ENCODE measurements around the gene BROX.

Gene BROX

GRCh38 chr1:222772996-222773379 lies 60.6 kb downstream of the BROX start:
- peak; percentile 82 for DNase-seq (ENCODE audit: low read depth)
- no peak for TF ChIP-seq CTCF (IDR thresholded peaks at IDR 0.05; ENCODE audit: insufficient read depth, low read depth, low read length, missing control alignments)
- no peak overlapping the region for H3K4me3 ChIP-seq (ENCODE audit: low read depth, low read length)

DNA sequence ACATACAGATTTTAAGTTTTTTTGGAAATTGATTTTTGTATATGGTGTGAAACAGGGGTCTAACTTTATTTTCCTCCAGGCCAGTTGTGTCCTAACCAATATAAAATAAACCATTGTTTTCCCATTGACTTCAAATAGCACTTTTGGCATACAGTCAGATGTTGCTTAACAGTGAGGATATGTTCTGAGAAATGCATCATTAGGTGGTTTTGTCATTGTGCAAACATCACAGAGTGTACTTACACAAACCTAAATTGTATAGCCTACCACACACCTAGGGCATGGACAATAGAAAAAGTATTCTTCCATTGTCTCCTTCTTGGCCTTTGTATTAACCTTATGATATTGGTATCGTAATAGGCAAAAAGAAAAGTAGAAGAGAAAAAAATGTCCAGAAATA lies 65.1 kb downstream of the BROX start:
- H3K4me3 ChIP-seq (ENCODE audit: low read depth, low read length): no peak overlapping the region
- no peak for TF ChIP-seq CTCF (IDR thresholded peaks at IDR 0.05; ENCODE audit: insufficient read depth, low read depth, low read length, missing control alignments)
- no peak for DNase-seq (ENCODE audit: low read depth)

DNA sequence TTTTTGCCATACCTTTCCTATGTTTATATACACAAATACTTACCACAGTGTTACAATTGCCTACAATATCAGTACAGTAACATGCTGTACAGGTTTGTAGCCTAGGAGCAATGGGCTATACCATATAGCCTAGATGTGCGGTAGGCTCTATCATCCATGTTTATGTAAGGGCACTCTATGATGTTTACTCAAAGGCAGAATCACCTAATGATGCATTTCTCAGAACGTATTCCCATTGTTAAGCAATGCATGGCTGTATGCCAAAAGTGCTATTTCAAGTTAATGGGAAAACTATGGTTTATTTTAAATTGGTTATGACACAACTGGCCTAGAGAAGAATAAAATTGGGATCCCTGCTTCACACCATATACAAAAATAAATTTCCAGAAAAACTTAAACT lies 65.6 kb downstream of the BROX start:
- no peak for DNase-seq (ENCODE audit: low read depth)
- H3K4me3 ChIP-seq (ENCODE audit: low read depth, low read length): no peak overlapping the region

DNA sequence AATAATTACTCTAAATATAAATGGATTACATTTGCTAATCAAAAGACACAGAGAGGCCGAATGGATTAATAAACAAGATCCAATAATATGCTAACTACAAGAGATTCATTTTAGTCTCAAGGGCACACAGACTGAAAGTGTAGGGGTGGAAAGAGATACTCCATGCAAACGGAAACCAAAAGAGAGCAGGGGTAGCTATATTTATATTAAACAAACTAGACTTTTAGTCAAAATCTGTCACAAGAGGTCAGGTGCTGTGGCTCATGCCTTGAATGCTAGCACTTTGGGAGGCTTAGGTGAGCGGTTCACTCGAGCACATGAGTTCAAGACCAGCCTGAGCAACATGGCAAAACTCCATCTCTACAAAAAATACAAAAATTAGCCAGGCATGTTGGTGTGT lies 68.9 kb downstream of the BROX start:
- no peak for TF ChIP-seq CTCF (IDR thresholded peaks at IDR 0.05; ENCODE audit: insufficient read depth, low read depth, low read length, missing control alignments)
- no peak overlapping the region for H3K4me3 ChIP-seq (ENCODE audit: low read depth, low read length)
- peak; percentile 46 for DNase-seq (ENCODE audit: low read depth)

More for the DNA sequence above, 65.6 kb downstream of the BROX start:
- TF ChIP-seq CTCF (IDR thresholded peaks at IDR 0.05; ENCODE audit: insufficient read depth, low read depth, low read length, missing control alignments): no peak

DNA sequence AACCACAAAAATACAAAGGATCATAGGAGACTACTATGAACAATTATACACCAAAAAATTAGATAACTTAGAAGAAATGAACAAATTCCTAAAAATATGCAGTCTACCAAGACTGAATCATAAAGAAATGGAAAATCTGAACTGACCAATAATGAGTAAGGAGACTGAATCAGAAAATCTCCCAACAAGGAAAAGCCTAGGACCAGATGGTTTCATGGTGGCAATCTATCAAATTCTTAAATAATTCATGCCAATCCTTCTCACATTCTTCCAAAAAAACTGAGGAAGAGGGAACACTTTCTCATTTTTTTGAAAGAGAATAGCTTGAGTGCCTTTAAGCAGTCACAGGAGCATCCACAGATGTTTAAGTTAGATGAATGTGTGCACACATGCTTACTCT lies 70.7 kb downstream of the BROX start:
- TF ChIP-seq CTCF (IDR thresholded peaks at IDR 0.05; ENCODE audit: insufficient read depth, low read depth, low read length, missing control alignments): no peak
- no peak for DNase-seq (ENCODE audit: low read depth)
- no peak overlapping the region for H3K4me3 ChIP-seq (ENCODE audit: low read depth, low read length)

DNA sequence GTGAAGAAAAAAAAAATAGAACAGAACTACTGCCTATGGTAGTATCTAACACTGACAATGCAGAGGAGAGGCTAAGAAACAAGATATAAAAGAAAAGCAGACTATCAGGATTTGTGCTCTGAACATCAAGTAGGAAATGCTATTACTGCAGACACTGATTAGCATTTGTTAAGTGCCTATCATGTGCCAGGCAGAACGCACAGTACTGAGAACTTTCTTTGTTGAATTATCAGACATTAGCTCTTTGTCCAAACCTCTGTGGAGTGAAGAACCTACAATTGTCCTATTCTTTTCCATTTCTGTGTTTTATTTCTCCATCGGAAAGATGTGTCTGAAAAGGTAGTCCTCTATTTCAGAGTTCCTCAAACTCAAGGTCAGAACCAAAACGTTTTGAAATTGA lies 72.0 kb downstream of the BROX start:
- no peak for TF ChIP-seq CTCF (IDR thresholded peaks at IDR 0.05; ENCODE audit: insufficient read depth, low read depth, low read length, missing control alignments)
- DNase-seq (ENCODE audit: low read depth): no peak
- H3K4me3 ChIP-seq (ENCODE audit: low read depth, low read length): no peak overlapping the region

Data from GM12865 (cell line).